Stomach (tissue), 4 donors: ENCODE data around the gene DZIP1.

Experiments
- EP300 ChIP-seq: sonication (generic); formaldehyde crosslinking; IDR thresholded peaks from one replicate; pipeline ENCODE4 v1.6.1; 2017; ENCODE audit warnings: antibody characterized with exemption
- TF ChIP-seq, protein P1 (sequence below), 7 experiments: fragments of 450-650 bp in 4 of 7; fragments of 200-600 bp in 3 of 7; sonication (generic) in 3 of 7; IDR thresholded peaks; one replicate each; pipeline ENCODE4 v1.5.1; 2016 to 2019; ENCODE audit warnings: antibody characterized with exemption in 7 of 7, control low read depth in 2 of 7, mild to moderate bottlenecking in 1 of 7

DNA sequence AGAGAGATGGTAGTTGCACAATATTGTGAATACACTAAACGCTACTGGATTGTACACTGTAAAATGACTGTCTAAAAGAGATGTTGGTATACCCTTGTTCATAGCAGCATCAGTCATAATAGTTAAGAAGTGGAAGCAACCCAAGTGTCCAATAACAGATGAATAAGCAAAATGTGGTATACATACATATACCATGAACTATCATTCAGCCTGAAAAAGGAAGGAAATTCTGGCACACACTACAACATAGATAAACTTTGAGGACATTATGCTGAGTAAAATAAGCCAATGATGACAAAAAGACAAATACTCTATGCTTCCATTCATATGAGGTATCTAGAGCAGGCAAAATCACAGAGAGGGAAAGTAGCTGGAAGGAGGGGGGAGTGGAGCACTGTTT lies 16.0 kb downstream of the DZIP1 start:
- TF ChIP-seq, protein P1, sequence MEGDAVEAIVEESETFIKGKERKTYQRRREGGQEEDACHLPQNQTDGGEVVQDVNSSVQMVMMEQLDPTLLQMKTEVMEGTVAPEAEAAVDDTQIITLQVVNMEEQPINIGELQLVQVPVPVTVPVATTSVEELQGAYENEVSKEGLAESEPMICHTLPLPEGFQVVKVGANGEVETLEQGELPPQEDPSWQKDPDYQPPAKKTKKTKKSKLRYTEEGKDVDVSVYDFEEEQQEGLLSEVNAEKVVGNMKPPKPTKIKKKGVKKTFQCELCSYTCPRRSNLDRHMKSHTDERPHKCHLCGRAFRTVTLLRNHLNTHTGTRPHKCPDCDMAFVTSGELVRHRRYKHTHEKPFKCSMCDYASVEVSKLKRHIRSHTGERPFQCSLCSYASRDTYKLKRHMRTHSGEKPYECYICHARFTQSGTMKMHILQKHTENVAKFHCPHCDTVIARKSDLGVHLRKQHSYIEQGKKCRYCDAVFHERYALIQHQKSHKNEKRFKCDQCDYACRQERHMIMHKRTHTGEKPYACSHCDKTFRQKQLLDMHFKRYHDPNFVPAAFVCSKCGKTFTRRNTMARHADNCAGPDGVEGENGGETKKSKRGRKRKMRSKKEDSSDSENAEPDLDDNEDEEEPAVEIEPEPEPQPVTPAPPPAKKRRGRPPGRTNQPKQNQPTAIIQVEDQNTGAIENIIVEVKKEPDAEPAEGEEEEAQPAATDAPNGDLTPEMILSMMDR (IDR thresholded peaks at IDR 0.05) = no peak
- TF ChIP-seq EP300 = no peak
